ENCODE measurements around the gene NEK9.
"Not testable (repeated sequence)": the region's sequence is repeated elsewhere in the genome, so short reads cannot be mapped to it uniquely, and the experiment has no call there.

NEK9 gene

DNA sequence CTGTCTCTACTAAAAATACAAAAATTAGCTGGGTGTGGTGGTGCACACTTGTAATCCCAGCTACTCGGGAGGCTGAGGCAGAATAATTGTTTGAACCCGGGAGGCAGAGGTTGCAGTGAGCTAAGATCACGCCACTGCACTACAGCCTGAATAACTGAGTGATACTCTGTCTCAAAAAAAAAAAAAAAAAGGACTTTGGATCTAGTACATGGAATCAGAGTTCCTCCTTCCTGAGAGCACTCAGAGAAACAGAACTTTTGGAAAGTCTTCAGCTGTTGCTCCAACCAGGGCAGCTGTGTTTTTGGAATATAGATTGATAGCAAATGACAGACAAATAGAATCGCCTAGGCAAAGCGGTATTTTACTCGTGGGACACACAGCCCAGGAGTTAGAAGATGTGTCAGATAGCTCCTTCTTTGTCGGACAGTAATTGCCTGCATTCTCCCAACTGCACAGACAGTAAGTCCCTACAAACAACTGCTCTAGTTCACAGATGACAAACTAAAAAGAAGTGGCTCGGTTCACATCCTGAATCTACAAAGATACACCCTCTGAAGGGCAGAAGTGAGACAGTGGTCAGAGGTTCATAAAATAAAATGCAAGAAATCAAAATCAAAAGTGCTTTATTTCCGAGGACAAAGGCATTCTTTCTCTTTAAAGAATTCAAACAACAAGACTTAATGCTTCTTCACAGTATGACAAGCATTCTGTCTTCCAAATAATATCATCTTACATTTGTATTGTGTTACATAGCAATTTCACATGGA lies 17.1 kb upstream of the NEK9 start:
- DNase-seq: no peak

- no peak for DNase-seq
These were observed 15.6 kb upstream of the NEK9 start for GRCh38 chr14:75142494-75142893.

DNA sequence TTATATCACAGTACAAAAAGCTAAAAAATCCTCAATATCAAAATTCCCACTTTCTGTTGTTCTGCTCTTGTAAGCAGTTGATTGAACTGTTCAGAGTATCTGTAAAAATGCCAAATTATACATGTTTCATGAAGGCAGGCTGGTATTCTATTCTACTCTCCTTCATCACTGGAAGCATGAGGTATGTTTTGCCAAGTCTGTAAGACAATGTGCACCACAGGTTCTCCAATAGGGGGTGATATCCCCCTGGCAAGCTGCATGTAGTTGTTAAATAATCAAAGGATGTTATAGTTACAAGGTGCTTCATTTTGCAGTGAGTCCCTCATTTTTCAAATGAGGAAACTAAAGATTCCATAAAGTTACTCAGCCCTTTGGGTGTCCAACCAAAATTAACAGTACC lies 15.1 kb upstream of the NEK9 start:
- DNase-seq: no peak

GRCh38 chr14:75141062-75141461 lies 14.2 kb upstream of the NEK9 start:
- no peak for DNase-seq

DNA sequence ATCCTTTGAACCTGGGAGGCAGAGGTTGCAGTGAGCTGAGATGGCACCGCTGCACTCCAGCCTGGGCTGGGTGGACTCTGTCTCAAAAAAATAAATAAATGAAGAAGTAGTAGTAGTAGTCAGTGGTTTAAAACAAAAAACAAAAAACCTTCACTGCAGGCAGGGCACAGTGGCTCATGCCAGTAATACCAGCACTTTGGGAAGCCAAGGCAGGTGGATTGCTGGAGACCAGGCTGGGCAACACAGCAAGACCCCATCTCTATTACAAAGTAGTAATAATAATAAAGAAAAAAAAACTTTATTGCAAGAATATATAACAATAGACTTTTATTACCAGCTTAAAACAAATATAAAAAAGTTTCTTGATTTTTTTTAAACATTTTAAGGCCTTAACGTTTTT lies 13.8 kb upstream of the NEK9 start:
- no peak for DNase-seq

GRCh38 chr14:75139185-75139584 lies 12.3 kb upstream of the NEK9 start:
- DNase-seq: no peak

- DNase-seq: no peak
These were observed 11.6 kb upstream of the NEK9 start for GRCh38 chr14:75138492-75138891.

DNA sequence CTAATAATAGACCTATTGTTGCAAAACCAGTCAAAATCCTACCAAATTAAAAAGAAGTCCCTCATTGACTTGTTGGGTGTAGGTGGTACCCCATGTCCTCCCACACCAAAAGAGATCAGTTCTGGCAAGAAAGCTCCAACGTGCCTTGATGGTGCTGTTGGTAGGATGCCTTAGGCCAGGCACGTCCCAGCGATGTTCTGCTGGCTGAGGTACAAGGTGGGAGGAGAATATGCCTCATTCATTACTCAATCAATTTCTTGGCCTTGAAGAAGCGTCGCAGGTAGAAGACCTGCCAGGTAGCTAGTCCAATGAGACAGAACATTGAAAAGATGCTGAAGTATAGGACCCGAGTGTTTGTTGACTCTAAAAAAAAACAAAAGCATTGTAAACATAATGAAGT lies 7.8 kb upstream of the NEK9 start:
- DNase-seq: no peak

GRCh38 chr14:75133597-75133996 lies 6.7 kb upstream of the NEK9 start:
- no peak for DNase-seq

- DNase-seq: no peak
These were observed 5.7 kb upstream of the NEK9 start for GRCh38 chr14:75132382-75133086.

- no peak for DNase-seq
These were observed 1.7 kb upstream of the NEK9 start for GRCh38 chr14:75128596-75128990.

GRCh38 chr14:75127903-75128595 lies 1.2 kb upstream of the NEK9 start:
- DNase-seq: no peak

DNA sequence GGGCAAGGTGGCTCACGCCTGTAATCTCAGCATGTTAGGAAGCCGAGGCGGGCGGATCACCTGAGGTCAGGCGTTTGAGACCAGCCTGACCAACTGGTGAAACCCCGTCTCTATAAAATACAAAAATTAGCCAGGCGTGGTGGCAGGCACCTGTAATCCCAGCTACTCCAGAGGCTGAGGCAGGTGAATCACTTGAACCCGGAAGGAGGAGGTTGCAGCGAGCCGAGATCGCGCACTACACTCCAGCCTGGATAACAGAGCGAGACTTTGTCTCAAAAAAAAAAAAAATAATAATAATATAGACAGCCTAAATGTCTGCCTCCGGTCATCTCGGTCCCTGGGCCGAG lies 599 bp upstream of the NEK9 start:
- not testable (repeated sequence) for DNase-seq

DNA sequence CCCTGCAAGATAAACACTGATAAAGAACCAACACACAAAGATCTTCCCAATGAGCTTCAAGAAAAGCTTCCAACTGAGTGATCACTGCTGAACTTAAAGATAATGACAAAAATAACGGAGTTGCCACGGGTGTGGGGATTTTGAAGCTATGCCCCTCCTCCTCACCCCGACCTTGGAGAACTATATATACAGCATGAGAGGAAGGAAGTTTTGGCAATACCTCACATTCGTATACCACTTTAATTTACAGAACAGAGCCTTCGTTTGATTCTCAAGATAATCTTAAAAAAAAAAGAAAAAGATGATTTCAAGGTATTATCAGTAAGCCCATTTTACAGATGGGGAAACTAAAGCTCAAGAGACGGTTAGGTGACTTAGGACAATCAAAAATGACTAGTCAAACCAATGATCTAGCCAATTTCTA lies 715 bp downstream of the NEK9 start:
- DNase-seq: no peak

- DNase-seq: no peak
These were observed 1.2 kb downstream of the NEK9 start for GRCh38 chr14:75125617-75126016.

DNA sequence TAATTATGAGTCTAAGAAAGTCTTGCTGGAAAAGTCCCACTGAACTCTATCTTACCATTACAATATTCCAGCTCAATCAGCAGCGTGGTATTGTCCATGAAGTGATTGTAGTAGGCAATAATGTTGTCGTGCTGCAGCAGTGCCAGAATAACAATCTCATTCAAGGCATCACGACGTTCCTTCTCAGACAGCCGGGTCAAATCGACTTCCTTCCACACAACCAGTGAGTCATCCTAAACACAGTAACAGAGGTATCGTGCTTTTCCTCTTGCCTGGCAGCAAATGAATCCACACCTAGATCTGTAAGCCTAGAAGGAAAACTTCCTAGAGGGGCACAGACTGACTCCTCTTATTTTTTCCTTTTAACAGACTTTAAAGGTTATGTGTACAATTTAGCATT lies 2.9 kb downstream of the NEK9 start:
- DNase-seq: no peak

DNA sequence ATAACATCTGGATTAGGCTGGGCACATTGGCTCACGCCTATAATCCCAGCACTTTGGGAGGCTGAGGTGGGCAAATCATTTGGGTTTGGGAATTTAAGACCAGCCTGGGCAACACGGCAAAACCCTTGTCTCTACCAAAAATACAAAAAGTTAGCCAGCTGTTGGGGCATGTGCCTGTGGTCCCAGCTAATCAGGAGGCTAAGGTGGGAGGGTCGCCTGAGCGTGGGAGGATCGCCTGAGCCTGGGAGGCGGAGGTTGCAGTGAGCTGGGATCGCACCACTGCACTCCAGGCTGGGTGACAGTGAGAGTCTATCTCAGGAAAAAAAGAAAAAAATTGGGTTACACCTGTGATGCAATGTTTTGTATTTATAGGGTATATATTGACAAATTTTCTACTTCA lies 5.3 kb downstream of the NEK9 start:
- no peak for DNase-seq

DNA sequence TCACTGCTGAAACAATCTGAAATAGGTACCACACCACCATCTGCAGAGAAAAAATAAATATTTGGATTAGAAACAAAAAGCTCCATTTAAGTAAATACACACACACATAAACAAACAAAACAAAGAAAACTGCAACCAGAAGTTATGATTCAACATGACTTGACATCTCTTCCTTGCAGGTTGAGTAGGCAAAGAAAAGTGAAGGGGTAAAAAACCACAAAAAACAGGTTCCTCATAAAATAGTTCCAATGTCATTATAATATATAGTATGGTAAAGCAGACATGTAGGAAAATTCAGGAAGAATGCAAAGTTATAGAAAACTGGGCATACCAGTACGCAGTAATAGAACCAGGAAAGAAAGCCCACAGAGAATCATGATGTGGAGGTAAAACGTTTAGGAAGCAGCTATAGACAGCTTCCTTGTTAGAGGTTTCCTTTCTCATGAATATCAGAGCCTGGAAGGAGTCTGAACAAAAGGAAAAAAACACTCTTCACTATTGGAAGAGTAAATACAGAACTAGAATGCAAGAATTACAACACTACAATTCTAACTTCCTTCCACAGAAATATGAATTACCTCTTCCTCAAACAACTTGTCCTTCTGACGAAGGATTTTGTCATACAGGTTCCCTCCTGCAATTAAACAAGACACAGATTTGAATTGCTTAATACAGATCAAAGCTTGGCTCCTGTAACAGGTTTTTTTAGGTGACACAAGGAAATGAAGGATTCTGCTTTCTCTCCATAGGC lies 6.1 kb downstream of the NEK9 start:
- DNase-seq: no peak

- DNase-seq: no peak
These were observed 7.8 kb downstream of the NEK9 start for GRCh38 chr14:75119056-75119455.

DNA sequence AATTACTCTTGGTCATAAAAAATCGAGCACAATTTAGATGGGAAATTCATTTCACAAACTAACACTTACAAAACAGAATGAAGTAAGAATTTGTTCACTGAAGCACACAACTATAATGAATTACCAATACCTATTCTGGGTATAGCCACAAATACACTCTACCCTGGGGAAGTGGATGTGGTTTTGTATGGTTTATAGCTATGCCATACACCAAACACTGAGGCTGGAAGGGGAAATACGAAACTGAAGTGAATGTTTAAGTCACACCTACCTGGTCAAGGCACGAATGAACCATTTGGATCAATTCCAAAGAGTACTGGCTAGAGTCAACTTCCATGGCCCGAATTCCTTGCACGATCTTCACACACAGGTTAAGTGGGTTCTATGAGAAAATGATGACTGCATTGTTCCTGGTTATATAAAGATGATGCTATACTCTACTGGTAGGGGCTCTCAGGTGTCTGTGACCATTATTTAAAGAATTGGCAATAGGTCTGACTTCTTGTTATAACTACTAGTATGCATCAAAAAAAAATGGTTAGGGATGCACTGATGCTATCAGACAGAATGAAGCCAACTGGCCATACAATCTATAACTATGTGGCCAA lies 12.8 kb downstream of the NEK9 start:
- DNase-seq: no peak

- no peak for DNase-seq
These were observed 17.0 kb downstream of the NEK9 start for GRCh38 chr14:75109877-75110276.

GRCh38 chr14:75107186-75107585 lies 19.7 kb downstream of the NEK9 start:
- no peak for DNase-seq

- no peak for DNase-seq
These were observed 25.4 kb downstream of the NEK9 start for GRCh38 chr14:75101491-75101890.

Data from GOT3 (cell line).